Fibroblast of lung (primary cell): Measurements from ENCODE around the gene SYT9.

ENCODE experiments used
- CTCF ChIP-seq, 2 donors: IDR thresholded peaks in 1 of 2; conservative IDR thresholded peaks in 1 of 2; 1 replicate in 1 of 2; 2 replicates in 1 of 2; pipeline ENCODE4 v1.5.1; 2011 to 2012; ENCODE audit warnings: low read length in 2 of 2, control low read depth in 1 of 2, inconsistent platforms in 1 of 2, low read depth in 1 of 2, mild to moderate bottlenecking in 1 of 2
- EZH2 ChIP-seq: IDR thresholded peaks from 2 replicates; pipeline ENCODE4 v1.5.1; 2012; ENCODE audit warnings: low read length, control low read depth, mild to moderate bottlenecking; ENCODE audit errors: missing control alignments

DNA sequence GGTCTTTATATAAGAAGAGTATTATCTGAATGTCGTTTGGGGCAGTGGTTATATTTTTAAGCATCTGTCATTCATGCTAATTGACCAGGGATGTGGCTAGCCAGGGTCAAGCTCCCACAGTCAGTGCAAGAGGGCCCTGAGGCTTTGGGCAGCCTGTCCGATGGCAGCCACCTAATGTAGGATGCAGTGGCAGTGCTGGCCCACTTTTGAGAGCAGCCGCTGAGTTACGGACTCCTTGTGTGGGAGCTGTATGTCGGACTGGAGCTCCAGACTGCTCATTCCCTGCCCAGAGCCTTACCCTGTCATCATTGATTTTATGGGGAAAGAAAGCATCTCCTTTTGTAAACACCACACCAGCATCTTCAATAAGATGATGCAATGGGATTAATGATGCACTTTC is 99.5 kb downstream of the SYT9 start:
- TF ChIP-seq CTCF (conservative IDR thresholded peaks at IDR 0.05 in 1 of 2, IDR thresholded peaks at IDR 0.05 in 1 of 2; ENCODE audit: low read depth in 1 of 2, low read length in 2 of 2) (no peak), EZH2 (no peak)
